Measurements from ENCODE around the gene MAPK8IP3.

Gene MAPK8IP3

DNA sequence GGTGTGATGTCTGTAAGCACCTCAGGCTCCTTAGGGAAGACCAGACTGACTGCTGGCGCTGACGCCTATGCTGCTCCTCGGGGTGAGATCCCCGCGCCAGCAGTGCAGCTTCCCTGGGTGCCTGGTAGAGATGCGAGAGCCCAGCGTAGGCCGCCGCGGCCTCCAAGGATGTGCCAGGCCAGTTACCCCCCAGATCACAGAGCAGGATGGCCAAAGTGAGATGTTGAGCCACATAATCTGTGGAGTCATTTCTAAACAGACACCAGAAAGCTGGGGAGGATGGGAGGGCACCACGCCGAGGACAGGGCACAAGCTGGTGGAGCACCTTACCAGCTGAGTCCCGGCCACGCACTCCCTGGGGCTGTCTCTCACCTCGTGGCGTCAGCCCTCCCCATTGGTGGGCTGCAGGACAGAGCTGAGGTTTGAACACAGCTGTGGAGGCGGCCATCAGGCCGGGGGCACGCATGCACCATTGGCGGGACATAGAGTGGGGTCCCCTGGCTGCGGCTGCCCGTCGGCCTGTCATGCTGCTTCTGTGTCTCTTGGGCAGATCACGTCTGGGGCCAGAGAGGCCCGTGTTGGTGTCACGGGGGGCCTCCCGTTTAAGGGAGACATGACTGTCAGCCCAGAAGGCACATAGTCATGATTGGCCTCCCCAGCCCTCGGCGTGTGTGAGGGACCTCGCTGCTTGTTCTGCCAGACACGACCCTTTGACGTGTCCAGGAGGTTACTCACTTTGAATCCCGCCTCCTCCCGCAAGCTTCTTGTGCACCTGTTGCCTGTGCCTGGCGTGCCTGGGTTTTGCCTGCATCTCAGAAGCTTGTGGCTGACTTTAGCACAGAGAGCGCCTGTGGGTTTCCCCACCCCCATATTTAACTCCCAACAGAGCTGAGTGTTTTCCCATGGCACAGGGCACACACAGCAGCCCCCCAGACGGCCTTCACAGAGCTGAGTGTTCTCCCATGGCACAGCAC is 21.9 kb downstream of the MAPK8IP3 start:
- Histone ChIP-seq H4K20me1 (ENCODE audit: insufficient read depth, low read length) (peaks cover 17% of the 10 kb centered on the region), H3K27me3 (ENCODE audit: low read depth, low read length) (no peaks in the 10 kb centered on the region), H3K9me3 (ENCODE audit: insufficient read depth, low read length) (no peaks in the 10 kb centered on the region), H3K4me2 (ENCODE audit: low read length) (no peak overlapping the region), H3K79me2 (ENCODE audit: low read length) (peaks cover 9% of the 10 kb centered on the region), H3K27ac (ENCODE audit: low read length) (no peak overlapping the region), H3K36me3 (replicated peaks; ENCODE audit: low read depth, low read length) (peaks cover 3% of the 10 kb centered on the region), H2AFZ (ENCODE audit: low read depth, low read length) (no peak overlapping the region), H3K4me3 (ENCODE audit: low read length) (no peak overlapping the region), H3K4me1 (ENCODE audit: low read length) (peaks cover 4% of the 10 kb centered on the region; the same call in 1 of the 2 replicates), H3K9ac (ENCODE audit: low read length) (no peak overlapping the region)
- TF ChIP-seq, protein P1, sequence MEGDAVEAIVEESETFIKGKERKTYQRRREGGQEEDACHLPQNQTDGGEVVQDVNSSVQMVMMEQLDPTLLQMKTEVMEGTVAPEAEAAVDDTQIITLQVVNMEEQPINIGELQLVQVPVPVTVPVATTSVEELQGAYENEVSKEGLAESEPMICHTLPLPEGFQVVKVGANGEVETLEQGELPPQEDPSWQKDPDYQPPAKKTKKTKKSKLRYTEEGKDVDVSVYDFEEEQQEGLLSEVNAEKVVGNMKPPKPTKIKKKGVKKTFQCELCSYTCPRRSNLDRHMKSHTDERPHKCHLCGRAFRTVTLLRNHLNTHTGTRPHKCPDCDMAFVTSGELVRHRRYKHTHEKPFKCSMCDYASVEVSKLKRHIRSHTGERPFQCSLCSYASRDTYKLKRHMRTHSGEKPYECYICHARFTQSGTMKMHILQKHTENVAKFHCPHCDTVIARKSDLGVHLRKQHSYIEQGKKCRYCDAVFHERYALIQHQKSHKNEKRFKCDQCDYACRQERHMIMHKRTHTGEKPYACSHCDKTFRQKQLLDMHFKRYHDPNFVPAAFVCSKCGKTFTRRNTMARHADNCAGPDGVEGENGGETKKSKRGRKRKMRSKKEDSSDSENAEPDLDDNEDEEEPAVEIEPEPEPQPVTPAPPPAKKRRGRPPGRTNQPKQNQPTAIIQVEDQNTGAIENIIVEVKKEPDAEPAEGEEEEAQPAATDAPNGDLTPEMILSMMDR (IDR thresholded peaks at IDR 0.05; ENCODE audit: low read depth, low read length): no peak
- no peak for TF ChIP-seq EZH2phosphoT487 (IDR thresholded peaks at IDR 0.05; ENCODE audit: low read depth)

DNA sequence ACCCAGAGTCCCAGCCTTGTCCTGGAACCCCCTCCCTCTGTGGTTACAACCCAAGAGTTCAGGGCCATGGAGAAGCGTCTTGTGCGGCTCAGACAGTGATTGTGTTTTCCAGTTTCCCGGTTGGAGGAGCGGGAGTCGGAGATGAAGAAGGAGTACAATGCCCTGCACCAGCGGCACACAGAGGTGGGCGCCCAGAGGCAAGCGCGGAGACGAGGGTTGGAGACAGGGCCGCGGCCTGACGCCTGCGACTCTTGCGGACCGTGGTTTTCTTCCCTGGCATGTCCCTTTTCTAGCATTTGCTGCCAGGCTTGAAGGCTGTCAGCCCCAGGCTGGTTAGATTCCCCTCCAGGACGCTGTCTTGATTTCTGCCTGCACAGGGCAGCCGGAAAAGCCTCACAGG is 23.0 kb downstream of the MAPK8IP3 start:
- Histone ChIP-seq H4K20me1 (ENCODE audit: insufficient read depth, low read length) (peaks cover 8% of the 10 kb centered on the region), H3K36me3 (replicated peaks; ENCODE audit: low read depth, low read length) (peaks cover 8% of the 10 kb centered on the region), H3K79me2 (ENCODE audit: low read length) (peaks cover under 1% of the 10 kb centered on the region; the same call in 1 of the 2 replicates), H3K4me1 (ENCODE audit: low read length) (no peaks in the 10 kb centered on the region), H2AFZ (ENCODE audit: low read depth, low read length) (no peak overlapping the region), H3K4me3 (ENCODE audit: low read length) (no peak overlapping the region), H3K9me3 (ENCODE audit: insufficient read depth, low read length) (no peaks in the 10 kb centered on the region), H3K27me3 (ENCODE audit: low read depth, low read length) (no peaks in the 10 kb centered on the region), H3K4me2 (ENCODE audit: low read length) (no peak overlapping the region), H3K9ac (ENCODE audit: low read length) (no peak overlapping the region), H3K27ac (ENCODE audit: low read length) (no peak overlapping the region)
- TF ChIP-seq, protein P1 (IDR thresholded peaks at IDR 0.05; ENCODE audit: low read depth, low read length): no peak
- no peak for TF ChIP-seq EZH2phosphoT487 (IDR thresholded peaks at IDR 0.05; ENCODE audit: low read depth)

- H3K36me3 ChIP-seq (replicated peaks; ENCODE audit: low read depth, low read length): peaks cover 12% of the 10 kb centered on the region
Observed at GRCh38 chr16:1729445-1729844, 23.4 kb downstream of the MAPK8IP3 start.

DNA sequence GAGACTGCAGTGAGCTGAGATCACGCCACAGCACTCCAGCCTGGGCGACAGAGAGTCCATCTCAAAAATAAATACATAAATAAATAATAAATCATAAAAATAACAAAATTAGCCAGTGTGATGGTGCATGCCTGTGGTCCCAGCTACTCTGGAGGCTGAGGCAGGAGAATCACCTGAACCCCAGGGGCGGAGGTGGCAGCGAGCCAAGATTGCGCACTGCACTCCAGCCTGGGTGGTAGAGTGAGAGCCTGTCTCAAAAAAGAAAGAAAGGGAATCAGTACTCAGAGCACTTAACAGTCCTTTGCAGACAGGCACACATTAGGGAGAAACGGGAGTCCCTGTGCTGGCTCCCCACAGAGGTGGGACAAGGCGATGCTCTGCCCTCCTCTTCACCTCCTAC is 25.1 kb downstream of the MAPK8IP3 start:
- TF ChIP-seq, protein P1 (IDR thresholded peaks at IDR 0.05; ENCODE audit: low read depth, low read length): no peak
- peaks cover 18% of the 10 kb centered on the region for H3K36me3 ChIP-seq (replicated peaks; ENCODE audit: low read depth, low read length)
- no peak overlapping the region for H3K9ac ChIP-seq (ENCODE audit: low read length)
- H3K4me2 ChIP-seq (ENCODE audit: low read length): no peak overlapping the region
- H3K27me3 ChIP-seq (ENCODE audit: low read depth, low read length): no peaks in the 10 kb centered on the region
- no peaks in the 10 kb centered on the region for H4K20me1 ChIP-seq (ENCODE audit: insufficient read depth, low read length)
- no peak overlapping the region for H2AFZ ChIP-seq (ENCODE audit: low read depth, low read length)
- no peaks in the 10 kb centered on the region for H3K9me3 ChIP-seq (ENCODE audit: insufficient read depth, low read length)
- no peaks in the 10 kb centered on the region for H3K4me1 ChIP-seq (ENCODE audit: low read length)
- H3K27ac ChIP-seq (ENCODE audit: low read length): no peak overlapping the region
- H3K4me3 ChIP-seq (ENCODE audit: low read length): no peak overlapping the region
- H3K79me2 ChIP-seq (ENCODE audit: low read length): no peaks in the 10 kb centered on the region

More at GRCh38 chr16:1729445-1729844, 23.4 kb downstream of the MAPK8IP3 start:
- Histone ChIP-seq H3K27ac (ENCODE audit: low read length) (no peak overlapping the region), H3K9ac (ENCODE audit: low read length) (no peak overlapping the region), H2AFZ (ENCODE audit: low read depth, low read length) (no peak overlapping the region), H3K4me1 (ENCODE audit: low read length) (no peaks in the 10 kb centered on the region), H3K79me2 (ENCODE audit: low read length) (no peaks in the 10 kb centered on the region; the same call in 1 of the 2 replicates), H3K4me3 (ENCODE audit: low read length) (no peak overlapping the region), H3K27me3 (ENCODE audit: low read depth, low read length) (no peaks in the 10 kb centered on the region), H4K20me1 (ENCODE audit: insufficient read depth, low read length) (peaks cover 4% of the 10 kb centered on the region; the same call in 1 of the 2 replicates), H3K4me2 (ENCODE audit: low read length) (no peak overlapping the region), H3K9me3 (ENCODE audit: insufficient read depth, low read length) (no peaks in the 10 kb centered on the region)
- TF ChIP-seq EZH2phosphoT487 (IDR thresholded peaks at IDR 0.05; ENCODE audit: low read depth): no peak
- TF ChIP-seq, protein P1 (IDR thresholded peaks at IDR 0.05; ENCODE audit: low read depth, low read length): no peak
